PC-9 (cell line): ENCODE measurements around the gene PHLDB2. TPM values are rescaled to one million over a fixed set of nuclear protein-coding genes. Genes with fewer than 3 reads are reported as not detected.
A peak's percentile ranks its signal among the peaks of the same experiment; 100 is the strongest.

ENCODE experiments used
- BruUV-seq: library from RNA; stranded (reverse); fragments of 400-500 nt; replicated peaks from 2 replicates; lab custom pipeline; 2021; lab: Mats Ljungman, UMichigan
- CTCF ChIA-PET: fragments of 300-600 bp; sonication (Branson Sonifier 250); formaldehyde crosslinking; loops from one replicate; lab custom pipeline; 2022; ENCODE audit warnings: antibody characterized with exemption; lab: Charles Lee
- POLR2A ChIA-PET: fragments of 300-600 bp; sonication (Branson Sonifier 250); formaldehyde crosslinking; loops from one replicate; lab custom pipeline; 2022; ENCODE audit warnings: antibody characterized with exemption; ENCODE audit not compliant: unreplicated experiment; lab: Charles Lee
- DNase-seq, 2 experiments: peaks; one replicate each; pipeline versions ENCODE4 v3.0.0 to v3.0.0-alpha.2; 2015 to 2022; ENCODE audit warnings: mixed read lengths in 1 of 2
- H2AFZ ChIP-seq: fragments of 200-600 bp; sonication (generic); 2 replicates; pipeline ENCODE4 v1.8.1; 2017; ENCODE audit warnings: antibody characterized with exemption
- H3F3A ChIP-seq: fragments of 200-600 bp; sonication (generic); 2 replicates; pipeline ENCODE4 v1.8.1; 2017; ENCODE audit warnings: antibody characterized with exemption, mild to moderate bottlenecking, low read depth; ENCODE audit not compliant: insufficient read depth
- H3K27ac ChIP-seq: fragments of 200-600 bp; sonication (generic); 2 replicates; pipeline ENCODE4 v1.6.1; 2016; ENCODE audit warnings: mixed run types
- H3K27me3 ChIP-seq: fragments of 200-600 bp; sonication (generic); 2 replicates; pipeline ENCODE4 v1.6.1; 2016; ENCODE audit warnings: low read depth, mixed run types; ENCODE audit not compliant: insufficient read depth
- H3K36me3 ChIP-seq: fragments of 200-600 bp; sonication (generic); 2 replicates; pipeline ENCODE4 v1.6.1; 2016; ENCODE audit warnings: low read depth, mixed run types
- H3K4me1 ChIP-seq: fragments of 200-600 bp; sonication (generic); replicated peaks from 2 replicates; pipeline ENCODE4 v1.6.1; 2016; ENCODE audit warnings: mixed run types; ENCODE audit not compliant: insufficient read depth
- H3K4me2 ChIP-seq: fragments of 200-600 bp; sonication (generic); 2 replicates; pipeline ENCODE4 v1.6.1; 2017; ENCODE audit warnings: mixed run types
- H3K4me3 ChIP-seq: fragments of 200-600 bp; sonication (generic); 2 replicates; pipeline ENCODE4 v1.6.1; 2016; ENCODE audit warnings: mixed run types
- H3K79me2 ChIP-seq: fragments of 200-600 bp; sonication (generic); 2 replicates; pipeline ENCODE4 v1.6.1; 2017; ENCODE audit warnings: low read depth, mixed run types
- H3K9me2 ChIP-seq: fragments of 200-600 bp; sonication (generic); 2 replicates; pipeline ENCODE4 v1.8.1; 2017; ENCODE audit warnings: mild to moderate bottlenecking; ENCODE audit not compliant: insufficient read depth
- H3K9me3 ChIP-seq: fragments of 200-600 bp; sonication (generic); 2 replicates; pipeline ENCODE4 v1.8.1; 2016; ENCODE audit warnings: low read depth; ENCODE audit not compliant: insufficient read depth
- H4K20me1 ChIP-seq: fragments of 200-600 bp; sonication (generic); 2 replicates; pipeline ENCODE4 v1.8.1; 2017; ENCODE audit not compliant: insufficient read depth
- CTCF ChIP-seq: fragments of 200-600 bp; sonication (generic); conservative IDR thresholded peaks from 2 replicates; pipeline ENCODE4 v1.6.1; 2017; ENCODE audit warnings: mixed run types, antibody characterized with exemption, mild to moderate bottlenecking, moderate library complexity
- EZH2 ChIP-seq: fragments of 200-600 bp; sonication (generic); IDR thresholded peaks from 2 replicates; pipeline ENCODE4 v1.8.0; 2017; ENCODE audit warnings: antibody characterized with exemption, low read depth
- intact Hi-C: fragments of 100-400 bp; cut with micrococcal nuclease; formaldehyde crosslinking; loops from one replicate; pipeline ENCODE4 v1.10.0; 2022; ENCODE audit not compliant: unreplicated experiment
- total RNA-seq: library from RNA; stranded (reverse); gene quantifications from 2 replicates; pipeline ENCODE4 v1.2.3, GENCODE V29; 2021

Gene PHLDB2
- total RNA-seq, 1 experiment from 2014 or later = 42.7 TPM

- no peak overlapping the region for H2AFZ ChIP-seq
- POLR2A ChIA-PET = interaction anchor here (0.6 kb wide), 1 partner anchor 99 kb away, joined by 8 read pairs; no protein-coding TSS in a partner anchor
- CTCF ChIA-PET = no interaction called here
- intact Hi-C loops = no loop called here
- no peaks in the 10 kb centered on the region; the same call in 1 of the 2 replicates for H3K9me3 ChIP-seq
- BruUV-seq = no TSS peak
- peaks cover 60% of the 10 kb centered on the region for H3K36me3 ChIP-seq
- H3F3A ChIP-seq = peaks cover 48% of the 10 kb centered on the region
- no peaks in the 10 kb centered on the region for H3K27me3 ChIP-seq
- no peak overlapping the region for H3K4me3 ChIP-seq
- H3K27ac ChIP-seq = no peak overlapping the region
- no peak overlapping the region for H3K4me2 ChIP-seq
- TF ChIP-seq EZH2 (no peak), CTCF (no peak)
- H3K4me1 ChIP-seq = peaks cover 38% of the 10 kb centered on the region
- H3K9me2 ChIP-seq = no peaks in the 10 kb centered on the region
- H4K20me1 ChIP-seq = no peaks in the 10 kb centered on the region
- no peak for DNase-seq
- H3K79me2 ChIP-seq = peaks cover 40% of the 10 kb centered on the region
Measured at GRCh38 chr3:111932946-111933345, 73.9 kb downstream of the PHLDB2 start.

- peaks cover 45% of the 10 kb centered on the region for H3K4me1 ChIP-seq
- ChIA-PET POLR2A (interaction anchor here (0.6 to 0.8 kb wide), 6 partner anchors 14 to 1748 kb away, joined by 3 to 10 read pairs (median 4); no protein-coding TSS in a partner anchor), CTCF (interaction anchor here (0.6 to 1.3 kb wide), 3 partner anchors 13 to 44 kb away, joined by 5 to 8 read pairs (median 6); no protein-coding TSS in a partner anchor)
Measured at GRCh38 chr3:111936191-111936841, 77.3 kb downstream of the PHLDB2 start.

More at GRCh38 chr3:111936191-111936841, 77.3 kb downstream of the PHLDB2 start:
- Histone ChIP-seq H4K20me1 (no peaks in the 10 kb centered on the region), H3K27me3 (no peaks in the 10 kb centered on the region), H3K36me3 (peaks cover 62% of the 10 kb centered on the region), H3K4me3 (peak overlapping the region; percentile 2), H3K9me3 (no peaks in the 10 kb centered on the region; the same call in 1 of the 2 replicates), H3K79me2 (peaks cover 32% of the 10 kb centered on the region; the same call in 1 of the 2 replicates), H3K9me2 (no peaks in the 10 kb centered on the region), H3F3A (peaks cover 44% of the 10 kb centered on the region), H2AFZ (no peak overlapping the region), H3K27ac (peak overlapping the region; percentile 90), H3K4me2 (peak overlapping the region; percentile 49)
- intact Hi-C loops = loop anchor here (2.0 kb wide), 4 partner anchors 14 to 202 kb away; no protein-coding TSS in a partner anchor
- BruUV-seq = no TSS peak
- TF ChIP-seq CTCF (no peak), EZH2 (no peak)
- DNase-seq = peak in 1 of 2 experiments; percentile 94
